Measurements from ENCODE around the gene ADAMTSL2.

DNA sequence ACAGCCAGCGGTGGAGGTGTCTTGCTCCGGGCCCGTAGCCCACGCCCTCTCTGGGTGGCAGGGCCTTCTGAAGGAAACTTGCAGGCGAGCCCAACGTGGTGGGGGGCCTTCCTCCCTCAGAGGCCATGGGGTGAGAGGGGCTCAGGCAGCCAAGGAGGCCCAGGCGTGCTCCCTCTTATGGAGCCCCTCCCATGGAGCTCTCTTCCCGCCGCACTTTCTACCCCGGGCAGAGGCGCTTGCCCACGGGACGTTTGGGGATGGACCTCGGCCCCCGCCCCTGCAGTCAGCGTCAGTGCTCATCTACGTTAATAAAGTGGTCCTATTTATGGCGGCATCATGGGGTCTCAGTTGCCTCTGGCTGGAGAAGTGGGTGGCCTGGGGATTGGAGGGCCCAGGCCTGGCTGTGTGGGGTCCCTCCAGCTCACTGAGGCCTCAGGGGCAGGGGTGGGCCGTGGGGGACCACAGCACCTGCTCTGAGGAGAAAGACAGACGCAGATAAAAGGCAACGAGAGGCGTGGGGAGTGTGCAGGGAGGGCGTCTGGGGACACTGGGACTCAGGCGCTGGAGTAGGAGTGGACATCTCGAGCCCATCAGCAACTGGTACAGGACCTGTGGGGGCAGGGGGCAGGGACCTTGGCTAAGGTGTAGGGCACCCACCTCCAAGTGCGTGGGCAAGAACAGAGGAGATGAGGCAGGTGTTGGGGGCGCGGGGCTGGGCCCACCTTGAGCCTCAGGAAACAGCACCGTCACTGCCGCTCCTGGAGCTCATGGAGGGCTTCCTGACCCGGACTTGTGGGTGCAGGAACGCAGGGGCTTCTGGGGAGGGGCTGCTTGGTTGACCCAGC is 40.9 kb downstream of the ADAMTSL2 start:
- TF ChIP-seq, protein P1, sequence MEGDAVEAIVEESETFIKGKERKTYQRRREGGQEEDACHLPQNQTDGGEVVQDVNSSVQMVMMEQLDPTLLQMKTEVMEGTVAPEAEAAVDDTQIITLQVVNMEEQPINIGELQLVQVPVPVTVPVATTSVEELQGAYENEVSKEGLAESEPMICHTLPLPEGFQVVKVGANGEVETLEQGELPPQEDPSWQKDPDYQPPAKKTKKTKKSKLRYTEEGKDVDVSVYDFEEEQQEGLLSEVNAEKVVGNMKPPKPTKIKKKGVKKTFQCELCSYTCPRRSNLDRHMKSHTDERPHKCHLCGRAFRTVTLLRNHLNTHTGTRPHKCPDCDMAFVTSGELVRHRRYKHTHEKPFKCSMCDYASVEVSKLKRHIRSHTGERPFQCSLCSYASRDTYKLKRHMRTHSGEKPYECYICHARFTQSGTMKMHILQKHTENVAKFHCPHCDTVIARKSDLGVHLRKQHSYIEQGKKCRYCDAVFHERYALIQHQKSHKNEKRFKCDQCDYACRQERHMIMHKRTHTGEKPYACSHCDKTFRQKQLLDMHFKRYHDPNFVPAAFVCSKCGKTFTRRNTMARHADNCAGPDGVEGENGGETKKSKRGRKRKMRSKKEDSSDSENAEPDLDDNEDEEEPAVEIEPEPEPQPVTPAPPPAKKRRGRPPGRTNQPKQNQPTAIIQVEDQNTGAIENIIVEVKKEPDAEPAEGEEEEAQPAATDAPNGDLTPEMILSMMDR (conservative IDR thresholded peaks at IDR 0.05) = no peak
- TF ChIP-seq ZFX (IDR thresholded peaks at IDR 0.05) = no peak
